SK-N-SH treated with all-trans-retinoic acid at 6 μM for 48 hours (cell line): Measurements from ENCODE around the gene ARHGAP28.

ENCODE experiments used
- ATAC-seq: fragments of 200-7000 bp; cut with Tn5 transposase; 3 replicates; pipeline ENCODE4 v1.9.1; 2020; ENCODE audit warnings: mild to moderate bottlenecking, moderate library complexity
- ARNTL ChIP-seq: fragments of 450-650 bp; formaldehyde crosslinking; IDR thresholded peaks from 2 replicates; pipeline ENCODE4 v1.5.0; 2020; ENCODE audit warnings: low read depth, mild to moderate bottlenecking, moderate library complexity, borderline replicate concordance
- CREB5 ChIP-seq: fragments of 250-450 bp; sonication (Bioruptor Pico); IDR thresholded peaks from 2 replicates; pipeline ENCODE4 v1.5.1; 2020; ENCODE audit warnings: low read depth, mild to moderate bottlenecking, moderate library complexity
- CSDC2 ChIP-seq: fragments of 250-450 bp; sonication (Bioruptor Pico); IDR thresholded peaks from 2 replicates; pipeline ENCODE4 v1.5.0; 2020; ENCODE audit warnings: mild to moderate bottlenecking, moderate library complexity
- CSRNP3 ChIP-seq: fragments of 250-450 bp; sonication (Bioruptor Pico); IDR thresholded peaks from 2 replicates; pipeline ENCODE4 v1.5.1; 2021; ENCODE audit warnings: mild to moderate bottlenecking, moderate library complexity
- ESRRG ChIP-seq: fragments of 250-450 bp; sonication (Bioruptor Pico); IDR thresholded peaks from 2 replicates; pipeline ENCODE4 v1.6.1; 2021; ENCODE audit warnings: mild to moderate bottlenecking
- GLIS3 ChIP-seq: fragments of 250-450 bp; sonication (Bioruptor Pico); IDR thresholded peaks from 2 replicates; pipeline ENCODE4 v1.5.0; 2020; ENCODE audit warnings: mild to moderate bottlenecking, moderate library complexity
- ISL1 ChIP-seq: fragments of 250-450 bp; sonication (Bioruptor Pico); IDR thresholded peaks from 2 replicates; pipeline ENCODE4 v2.1.2; 2022; ENCODE audit warnings: mild to moderate bottlenecking, moderate library complexity
- OSR1 ChIP-seq: fragments of 250-450 bp; sonication (Bioruptor Pico); IDR thresholded peaks from 2 replicates; pipeline ENCODE4 v1.8.0; 2022; ENCODE audit warnings: moderate library complexity, mild to moderate bottlenecking, inconsistent platforms
- PATZ1 ChIP-seq: fragments of 250-450 bp; sonication (Bioruptor Pico); IDR thresholded peaks from 2 replicates; pipeline ENCODE4 v1.8.0; 2020; ENCODE audit warnings: mild to moderate bottlenecking, moderate library complexity, borderline replicate concordance
- POU6F1 ChIP-seq: fragments of 250-450 bp; sonication (Bioruptor Pico); IDR thresholded peaks from 2 replicates; pipeline ENCODE4 v1.8.0; 2021; ENCODE audit warnings: low read depth, mild to moderate bottlenecking, moderate library complexity, borderline replicate concordance
- PPARA ChIP-seq: fragments of 250-450 bp; sonication (Bioruptor Pico); IDR thresholded peaks from 2 replicates; pipeline ENCODE4 v1.5.0; 2020; ENCODE audit warnings: mild to moderate bottlenecking, borderline replicate concordance
- RARB ChIP-seq: fragments of 250-450 bp; sonication (Bioruptor Pico); IDR thresholded peaks from 2 replicates; pipeline ENCODE4 v1.8.0; 2021; ENCODE audit warnings: mild to moderate bottlenecking, moderate library complexity
- SNAI2 ChIP-seq: fragments of 250-450 bp; sonication (Bioruptor Pico); IDR thresholded peaks from 2 replicates; pipeline ENCODE4 v1.5.0; 2020; ENCODE audit warnings: mild to moderate bottlenecking, moderate library complexity
- TCF4 ChIP-seq: fragments of 250-450 bp; sonication (Bioruptor Pico); IDR thresholded peaks from 2 replicates; pipeline ENCODE4 v1.8.0; 2021; ENCODE audit warnings: mild to moderate bottlenecking, moderate library complexity, borderline replicate concordance
- TOX ChIP-seq: fragments of 250-450 bp; sonication (Bioruptor Pico); IDR thresholded peaks from 2 replicates; pipeline ENCODE4 v1.8.0; 2021; ENCODE audit warnings: mild to moderate bottlenecking, moderate library complexity, borderline replicate concordance
- TSHZ2 ChIP-seq: fragments of 250-450 bp; sonication (Bioruptor Pico); IDR thresholded peaks from 2 replicates; pipeline ENCODE4 v1.5.0; 2020; ENCODE audit warnings: mild to moderate bottlenecking, moderate library complexity
- ZFP30 ChIP-seq: fragments of 450-650 bp; formaldehyde crosslinking; IDR thresholded peaks from 2 replicates; pipeline ENCODE4 v1.5.0; 2022; ENCODE audit warnings: mild to moderate bottlenecking, moderate library complexity
- ZNF565 ChIP-seq: fragments of 450-650 bp; formaldehyde crosslinking; conservative IDR thresholded peaks from 2 replicates; pipeline ENCODE4 v1.5.0; 2020; ENCODE audit warnings: low read depth, mild to moderate bottlenecking, moderate library complexity
- ZNF8 ChIP-seq: fragments of 450-650 bp; formaldehyde crosslinking; IDR thresholded peaks from 2 replicates; pipeline ENCODE4 v1.5.0; 2020; ENCODE audit warnings: mild to moderate bottlenecking, moderate library complexity

ARHGAP28 gene

GRCh38 chr18:6719098-6719846 is 10.2 kb upstream of the ARHGAP28 start:
- TF ChIP-seq PATZ1 (CRISPR knock-in tag): no peak
- TF ChIP-seq ISL1 (CRISPR knock-in tag): peak; percentile 55
- TF ChIP-seq, all 23 proteins: peak for 1

GRCh38 chr18:6719910-6720683 is 9.4 kb upstream of the ARHGAP28 start:
- no peak for TF ChIP-seq OSR1 (CRISPR knock-in tag)
- TF ChIP-seq ZFP30 (CRISPR knock-in tag): no peak
- TF ChIP-seq ESRRG (CRISPR knock-in tag): no peak
- no peak for TF ChIP-seq PPARA (CRISPR knock-in tag)
- TF ChIP-seq ZNF8 (CRISPR knock-in tag): no peak
- no peak for TF ChIP-seq TCF4 (CRISPR knock-in tag)
- TF ChIP-seq POU6F1: no peak
- TF ChIP-seq ZNF565 (CRISPR knock-in tag): no peak
- TF ChIP-seq CSRNP3: no peak
- TF ChIP-seq SNAI2 (CRISPR knock-in tag): no peak
- no peak for TF ChIP-seq GLIS3
- TF ChIP-seq RARB (CRISPR knock-in tag): no peak
- no peak for TF ChIP-seq TOX (CRISPR knock-in tag)
- no peak for TF ChIP-seq ISL1 (CRISPR knock-in tag)
- TF ChIP-seq PATZ1 (CRISPR knock-in tag): no peak
- ATAC-seq: no peak

More at GRCh38 chr18:6719098-6719846, 10.2 kb upstream of the ARHGAP28 start:
- peak; percentile 71 for ATAC-seq

GRCh38 chr18:6721755-6722154 is 7.8 kb upstream of the ARHGAP28 start:
- TF ChIP-seq ESRRG (CRISPR knock-in tag): no peak
- no peak for TF ChIP-seq SNAI2 (CRISPR knock-in tag)
- TF ChIP-seq ISL1 (CRISPR knock-in tag): peak; percentile 80
- TF ChIP-seq CREB5: 0 out of 2 replicates have a peak, but pooled peaks have one; percentile 19
- ATAC-seq: no peak

- ATAC-seq: no peak
- TF ChIP-seq TSHZ2 (CRISPR knock-in tag): no peak
- TF ChIP-seq CSDC2 (CRISPR knock-in tag): no peak
- TF ChIP-seq CREB5: no peak
- no peak for TF ChIP-seq OSR1 (CRISPR knock-in tag)
- TF ChIP-seq GLIS3: no peak
- TF ChIP-seq ISL1 (CRISPR knock-in tag): no peak
- no peak for TF ChIP-seq ARNTL (CRISPR knock-in tag)
- TF ChIP-seq SNAI2 (CRISPR knock-in tag): no peak
- no peak for TF ChIP-seq POU6F1
Measured at GRCh38 chr18:6722690-6723089, 6.8 kb upstream of the ARHGAP28 start.
